ENCODE data around the gene SDK1. TPM values are rescaled to one million over a fixed set of nuclear protein-coding genes. Genes with fewer than 3 reads are reported as not detected.

The SDK1 gene
- total RNA-seq, 4 donors from 2014 or later = 1.3 to 5.0 (median 2.0) TPM

- H3K36me3 ChIP-seq = no peaks in the 10 kb centered on the region
- DNase-seq = no peak
- no peaks in the 10 kb centered on the region for H3K4me1 ChIP-seq
- TF ChIP-seq POLR2A (IDR thresholded peaks at IDR 0.05) (no peak), CTCF (IDR thresholded peaks at IDR 0.05) (no peak)
- no peaks in the 10 kb centered on the region for H3K27me3 ChIP-seq
- H3K27ac ChIP-seq = no peak overlapping the region
- H3K9me3 ChIP-seq = no peaks in the 10 kb centered on the region
- no peak overlapping the region for H3K4me3 ChIP-seq (replicated peaks in 1 of 3)
- intact Hi-C loops (cut with DNase I) = loop anchor here (10.0 kb wide), 1 partner anchor 59 kb away; no protein-coding TSS in a partner anchor
- 96 to 99% methylated on average over 13 to 18 of the region's 18 CpGs for WGBS, 2 donors
These were observed 904.8 kb downstream of the SDK1 start for GRCh38 chr7:4205828-4206227.

- WGBS, 2 donors = 97 to 98% methylated on average over 14 of the region's 14 CpGs
- Histone ChIP-seq H3K27me3 (no peaks in the 10 kb centered on the region), H3K4me3 (replicated peaks in 1 of 3) (no peak overlapping the region), H3K27ac (no peak overlapping the region), H3K4me1 (no peaks in the 10 kb centered on the region), H3K9me3 (no peaks in the 10 kb centered on the region), H3K36me3 (no peaks in the 10 kb centered on the region)
- no peak for DNase-seq
- intact Hi-C loops (cut with DNase I) = loop anchor here (10.0 kb wide), 1 partner anchor 58 kb away; no protein-coding TSS in a partner anchor
- no peak for TF ChIP-seq POLR2A (IDR thresholded peaks at IDR 0.05)
- TF ChIP-seq CTCF (IDR thresholded peaks at IDR 0.05) = no peak
These were observed 906.0 kb downstream of the SDK1 start for GRCh38 chr7:4207011-4207410.

GRCh38 chr7:4208086-4208485, 907.0 kb downstream of the SDK1 start:
- Histone ChIP-seq H3K4me1 (no peaks in the 10 kb centered on the region), H3K27ac (no peak overlapping the region), H3K27me3 (no peaks in the 10 kb centered on the region), H3K36me3 (no peaks in the 10 kb centered on the region), H3K4me3 (replicated peaks in 1 of 3) (no peak overlapping the region), H3K9me3 (no peaks in the 10 kb centered on the region)
- DNase-seq = no peak
- TF ChIP-seq POLR2A (IDR thresholded peaks at IDR 0.05) (no peak), CTCF (IDR thresholded peaks at IDR 0.05) (no peak)
- 93 to 98% methylated on average over 8 to 10 of the region's 15 CpGs for WGBS, 2 donors
- intact Hi-C loops (cut with DNase I) = loop anchor here (10.0 kb wide), 1 partner anchor 57 kb away; no protein-coding TSS in a partner anchor

GRCh38 chr7:4208586-4208985, 907.5 kb downstream of the SDK1 start:
- no peaks in the 10 kb centered on the region for H3K27me3 ChIP-seq
- H3K4me1 ChIP-seq = no peaks in the 10 kb centered on the region
- TF ChIP-seq POLR2A (IDR thresholded peaks at IDR 0.05) = no peak
- 89 to 95% methylated on average over 8 to 12 of the region's 13 CpGs for WGBS, 2 donors
- no peaks in the 10 kb centered on the region for H3K36me3 ChIP-seq
- H3K4me3 ChIP-seq (replicated peaks in 1 of 3) = no peak overlapping the region
- intact Hi-C loops (cut with DNase I) = loop anchor here (10.0 kb wide), 1 partner anchor 56 kb away; no protein-coding TSS in a partner anchor
- no peaks in the 10 kb centered on the region for H3K9me3 ChIP-seq
- no peak for DNase-seq
- no peak overlapping the region for H3K27ac ChIP-seq

GRCh38 chr7:4209126-4209525, 908.1 kb downstream of the SDK1 start:
- Histone ChIP-seq H3K9me3 (no peaks in the 10 kb centered on the region), H3K36me3 (no peaks in the 10 kb centered on the region), H3K27me3 (no peaks in the 10 kb centered on the region), H3K27ac (no peak overlapping the region), H3K4me1 (no peaks in the 10 kb centered on the region), H3K4me3 (replicated peaks in 1 of 3) (no peak overlapping the region)
- no peak for DNase-seq
- TF ChIP-seq POLR2A (IDR thresholded peaks at IDR 0.05) (no peak), CTCF (IDR thresholded peaks at IDR 0.05) (no peak)
- intact Hi-C loops (cut with DNase I) = loop anchor here (10.0 kb wide), 1 partner anchor 56 kb away; no protein-coding TSS in a partner anchor
- 65 to 81% methylated on average over 6 to 9 of the region's 10 CpGs for WGBS, 2 donors
